NOMO-1 (cell line): ENCODE data around the gene GRID2IP.
"Not testable (repeated sequence)": the region's sequence is repeated elsewhere in the genome, so short reads cannot be mapped to it uniquely, and the experiment has no call there.

Experiments
- DNase-seq, 2 experiments: peaks; one replicate each; lab custom pipeline; 2025; ENCODE audit not compliant: unreplicated experiment in 2 of 2; lab: John Stamatoyannopoulos, UW

Gene GRID2IP

GRCh38 chr7:6495597-6496262 lies 55.5 kb downstream of the GRID2IP start:
- no peak for DNase-seq

- no peak for DNase-seq
Measured at GRCh38 chr7:6494365-6494764, 56.9 kb downstream of the GRID2IP start.

- DNase-seq, result no peak
Measured at GRCh38 chr7:6491194-6491593, 60.1 kb downstream of the GRID2IP start.

DNA sequence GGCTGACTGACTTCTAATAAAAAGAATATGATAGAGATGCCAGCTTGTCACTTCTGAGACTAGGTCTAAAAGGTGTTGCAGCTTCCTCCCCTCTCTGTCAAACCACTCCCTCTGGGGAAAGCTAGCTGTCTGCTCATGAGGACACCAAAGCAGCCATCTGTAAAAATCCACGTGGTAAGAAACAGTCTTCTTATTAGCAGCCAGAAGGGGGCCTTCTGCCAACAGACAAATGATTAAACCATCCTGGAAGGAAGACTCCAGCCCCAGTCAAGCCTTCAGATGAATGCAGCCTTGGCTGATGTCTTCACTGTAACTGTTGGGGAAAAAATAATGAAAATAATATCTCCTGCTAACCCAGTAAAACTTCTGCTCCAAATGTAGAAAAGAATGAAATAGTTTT lies 61.6 kb downstream of the GRID2IP start:
- no peak for DNase-seq

DNA sequence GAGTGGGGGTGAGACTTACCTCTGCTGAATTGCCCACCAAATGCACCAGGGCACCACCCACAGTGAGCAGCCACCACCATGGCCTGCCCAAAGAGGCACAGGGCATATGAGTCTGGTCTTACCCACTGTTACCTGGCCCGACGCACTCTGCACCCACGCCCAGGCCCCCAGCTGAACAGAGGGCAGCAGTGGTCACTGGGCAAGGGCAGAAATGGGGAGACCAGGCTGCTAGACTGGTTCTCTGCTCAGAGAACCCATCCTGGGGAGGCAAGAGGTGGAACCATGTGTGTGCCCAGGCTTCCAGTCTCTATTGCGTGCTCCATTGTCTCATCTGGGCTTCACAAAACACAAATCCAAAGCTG lies 64.1 kb downstream of the GRID2IP start:
- no peak for DNase-seq

DNA sequence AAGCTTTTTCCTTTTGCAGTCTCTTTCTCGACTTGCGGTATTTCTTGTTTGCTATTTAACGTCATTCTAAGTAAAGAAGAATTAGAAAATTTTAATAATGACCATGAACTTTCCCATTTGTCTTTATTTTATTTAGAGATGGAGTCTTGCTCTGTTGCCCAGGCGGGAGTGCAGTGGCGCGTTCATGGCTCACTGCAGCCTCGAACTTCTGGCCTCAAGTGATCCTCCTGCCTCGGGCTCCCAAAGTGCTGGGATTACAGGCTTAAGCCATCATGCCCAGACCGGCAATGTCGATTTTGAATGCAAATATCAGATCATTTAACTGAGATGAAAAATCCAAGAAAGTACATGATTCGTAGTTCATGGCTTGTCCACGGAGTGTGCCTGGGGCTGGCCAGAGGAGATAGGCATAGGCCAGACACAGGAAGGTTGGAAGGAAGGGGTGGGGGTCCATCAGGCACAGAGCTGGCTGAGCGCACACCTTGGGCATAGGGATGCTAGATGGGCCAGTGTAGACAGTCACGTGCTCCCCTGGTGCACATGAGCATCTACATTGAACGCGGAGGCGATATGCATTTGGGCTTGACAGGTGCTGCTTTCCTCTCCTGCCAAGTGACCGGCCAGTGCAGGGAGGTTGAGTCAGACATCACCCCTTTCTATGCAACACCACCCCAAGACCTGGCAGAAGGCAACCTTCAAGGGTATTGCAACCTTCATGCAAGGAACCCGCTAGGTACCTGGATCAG lies 64.7 kb downstream of the GRID2IP start:
- no peak for DNase-seq

DNA sequence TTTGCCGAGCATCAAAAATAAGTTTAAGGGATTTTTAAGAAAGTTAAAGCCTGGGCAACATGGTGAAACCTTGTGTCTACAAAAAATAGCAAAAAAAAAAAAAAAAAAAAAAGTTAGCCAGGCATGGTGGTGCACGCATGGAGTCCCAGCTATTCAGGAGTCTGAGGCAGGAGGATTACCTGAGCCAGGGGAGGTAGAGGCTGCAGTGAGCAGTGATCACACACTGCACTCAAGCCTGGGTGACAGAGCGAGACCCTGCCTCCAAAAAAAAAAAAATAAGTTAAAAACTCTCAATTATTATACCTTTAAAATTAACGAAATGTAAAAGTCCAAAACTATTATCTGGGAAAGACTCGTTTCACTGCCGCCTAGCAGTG lies 68.5 kb downstream of the GRID2IP start:
- DNase-seq, result no peak

DNA sequence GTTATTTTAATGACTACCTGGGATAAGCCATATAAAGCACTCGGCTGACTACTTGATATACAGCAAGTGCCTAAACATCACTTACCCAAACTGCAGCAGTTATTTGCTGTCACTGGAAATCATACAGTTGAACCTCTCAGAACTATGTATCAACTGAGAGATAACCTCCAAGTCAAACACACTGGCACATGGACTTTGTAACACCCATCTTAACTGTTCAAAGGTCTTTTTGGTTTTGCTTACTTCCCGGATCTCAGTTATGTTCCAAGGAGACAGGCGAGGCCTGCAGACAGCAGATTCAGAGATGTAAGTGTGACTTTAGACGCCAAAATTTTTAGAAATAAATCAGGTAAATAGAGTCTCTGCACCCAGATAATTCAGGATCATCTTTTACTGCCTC lies 69.0 kb downstream of the GRID2IP start:
- no peak for DNase-seq

DNA sequence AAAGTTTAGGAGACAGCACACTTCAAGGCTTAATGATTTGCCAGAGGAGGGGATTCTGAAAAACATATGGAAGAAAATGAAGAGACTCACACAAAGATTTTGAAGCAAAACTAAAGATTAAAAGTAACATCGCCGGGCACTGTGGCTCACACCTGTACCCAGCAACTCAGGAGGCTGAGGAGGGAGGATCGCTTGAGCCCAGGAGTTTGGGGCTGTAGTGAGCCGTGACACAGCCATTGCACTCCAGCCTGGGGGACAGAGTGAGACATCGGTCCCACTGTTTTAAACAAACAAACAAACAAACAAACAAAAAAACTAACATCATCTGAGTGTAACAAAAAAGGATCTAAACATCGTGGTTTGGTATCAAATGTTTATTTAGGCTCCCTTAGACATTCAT lies 69.8 kb downstream of the GRID2IP start:
- no peak for DNase-seq

- no peak for DNase-seq
Measured at GRCh38 chr7:6480323-6480660, 71.0 kb downstream of the GRID2IP start.

- DNase-seq, result no peak
Measured at GRCh38 chr7:6479067-6479466, 72.2 kb downstream of the GRID2IP start.

DNA sequence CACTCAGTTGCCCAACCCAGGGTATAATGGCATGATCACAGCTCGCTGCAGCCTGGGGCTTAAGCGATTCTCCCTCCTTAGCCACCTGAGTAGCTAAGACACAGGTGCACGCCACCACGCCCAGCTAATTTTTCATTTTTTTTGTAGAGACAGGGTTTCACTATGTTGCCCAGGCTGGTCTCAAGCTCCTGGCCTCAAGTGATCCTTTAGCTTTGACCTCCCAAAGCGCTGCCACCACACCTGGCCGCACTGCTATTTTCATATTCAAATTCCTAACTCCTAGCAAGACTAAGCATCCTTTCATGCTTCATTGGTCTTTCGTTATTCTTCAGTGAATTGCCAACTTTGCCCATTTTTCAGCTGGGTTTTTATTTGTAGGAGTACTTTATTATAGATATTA lies 73.1 kb downstream of the GRID2IP start:
- DNase-seq, result no peak

- DNase-seq, result no peak
Measured at GRCh38 chr7:6477318-6477660, 74.0 kb downstream of the GRID2IP start.

GRCh38 chr7:6476596-6477317 lies 74.5 kb downstream of the GRID2IP start:
- DNase-seq, result no peak

DNA sequence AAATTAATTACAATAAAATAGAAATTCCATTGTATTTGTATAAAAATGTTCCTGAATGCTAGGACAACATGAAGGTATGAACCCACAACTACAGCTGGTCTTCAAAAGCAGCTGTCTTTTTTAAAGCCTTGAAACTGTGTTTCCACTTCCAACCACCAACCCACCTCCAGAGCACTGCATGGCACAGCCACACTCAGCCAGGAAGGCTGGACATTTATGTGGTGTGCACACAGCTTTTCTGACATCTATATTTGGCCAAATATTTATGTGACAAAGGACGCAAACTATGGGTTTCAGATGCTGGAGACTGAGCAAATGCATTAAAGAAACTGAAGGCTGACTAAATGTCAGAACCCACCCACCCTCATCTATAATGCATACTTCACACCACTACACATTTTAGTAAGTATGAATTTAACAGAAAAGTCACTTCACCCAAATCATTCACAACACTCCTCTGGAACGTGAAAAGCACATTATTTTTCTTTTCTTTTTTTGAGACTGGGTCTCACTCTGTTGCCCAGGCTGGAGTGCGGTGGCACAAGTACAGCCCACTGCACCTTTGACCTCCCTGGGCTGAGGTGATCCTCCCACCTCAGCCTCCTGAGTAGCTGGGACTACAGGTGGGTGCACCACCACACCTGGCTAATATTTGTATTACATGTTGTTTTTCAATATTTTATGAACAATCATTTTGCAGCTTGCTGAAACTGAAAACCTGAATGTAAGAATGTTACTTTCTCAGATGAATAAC lies 75.7 kb downstream of the GRID2IP start:
- no peak for DNase-seq

GRCh38 chr7:6465862-6466261 lies 85.4 kb downstream of the GRID2IP start:
- no peak for DNase-seq

DNA sequence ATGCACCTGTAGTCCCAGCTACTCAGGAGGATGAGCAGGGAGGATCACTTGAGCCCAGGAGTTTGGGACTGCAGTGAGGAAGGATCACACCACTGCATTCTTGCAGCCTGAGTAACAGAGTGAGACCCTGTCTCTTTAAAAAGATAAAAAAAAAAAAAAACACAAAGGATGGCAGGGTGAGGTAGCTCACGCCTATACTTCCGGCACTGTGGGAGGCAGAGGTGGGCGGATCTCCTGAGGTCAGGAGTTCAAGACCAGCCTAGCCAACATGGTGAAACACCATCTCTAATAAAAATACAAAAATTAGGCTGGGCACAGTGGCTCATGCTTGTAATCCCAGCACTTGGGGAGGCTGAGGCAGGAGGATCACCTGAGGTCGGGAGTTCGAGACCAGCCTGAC lies 87.7 kb downstream of the GRID2IP start:
- not testable (repeated sequence) for DNase-seq

- DNase-seq, result no peak
Measured at GRCh38 chr7:6461946-6462550, 89.2 kb downstream of the GRID2IP start.

DNA sequence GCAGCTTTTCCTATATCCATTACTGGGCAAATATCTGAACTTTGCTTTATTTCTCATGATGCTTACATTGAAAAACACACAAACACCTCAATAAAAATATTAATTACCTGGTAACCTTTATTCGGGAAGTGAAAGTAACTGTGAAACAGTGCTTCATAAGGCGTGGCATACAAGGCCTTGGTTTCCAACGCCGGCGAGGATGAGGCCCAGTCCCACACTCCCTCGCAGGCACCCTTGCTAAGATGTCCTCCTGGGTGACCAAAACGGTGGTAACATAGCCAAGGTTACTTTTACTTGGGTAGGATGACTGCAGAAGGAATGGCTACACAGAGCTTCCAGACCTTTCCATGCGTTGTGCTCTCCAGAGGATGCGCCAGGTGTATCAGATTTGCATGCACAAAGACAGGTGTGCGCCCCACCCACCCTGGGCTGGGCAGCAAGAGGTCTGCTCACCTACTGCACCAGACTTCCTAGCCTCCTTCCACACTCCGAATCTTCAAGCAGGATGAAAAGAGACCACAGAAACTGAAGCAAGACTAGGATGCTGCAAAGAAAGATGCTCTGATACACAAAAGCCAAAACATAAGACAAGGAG lies 90.2 kb downstream of the GRID2IP start:
- no peak for DNase-seq

- DNase-seq, result no peak
Measured at GRCh38 chr7:6460303-6460702, 91.0 kb downstream of the GRID2IP start.

- DNase-seq, result not testable (repeated sequence)
Measured at GRCh38 chr7:6458676-6459075, 92.6 kb downstream of the GRID2IP start.
